Measurements from ENCODE around the gene PRKAR2A. TPM values are rescaled to one million over a fixed set of nuclear protein-coding genes. Genes with fewer than 3 reads are reported as not detected.

Gene PRKAR2A
- total and polyA plus RNA-seq, 4 donors: 12.1 to 28.5 (median 13.9) TPM

- peaks cover 0 to 6% (median 5%) of the 10 kb centered on the region in 4 donors for H3K4me1 ChIP-seq (ENCODE audit: control insufficient read depth in 4 of 4, insufficient read depth in 4 of 4, low read length in 3 of 4)
- no peak for TF ChIP-seq HNF4G (IDR thresholded peaks at IDR 0.05)
- TF ChIP-seq, protein P1, sequence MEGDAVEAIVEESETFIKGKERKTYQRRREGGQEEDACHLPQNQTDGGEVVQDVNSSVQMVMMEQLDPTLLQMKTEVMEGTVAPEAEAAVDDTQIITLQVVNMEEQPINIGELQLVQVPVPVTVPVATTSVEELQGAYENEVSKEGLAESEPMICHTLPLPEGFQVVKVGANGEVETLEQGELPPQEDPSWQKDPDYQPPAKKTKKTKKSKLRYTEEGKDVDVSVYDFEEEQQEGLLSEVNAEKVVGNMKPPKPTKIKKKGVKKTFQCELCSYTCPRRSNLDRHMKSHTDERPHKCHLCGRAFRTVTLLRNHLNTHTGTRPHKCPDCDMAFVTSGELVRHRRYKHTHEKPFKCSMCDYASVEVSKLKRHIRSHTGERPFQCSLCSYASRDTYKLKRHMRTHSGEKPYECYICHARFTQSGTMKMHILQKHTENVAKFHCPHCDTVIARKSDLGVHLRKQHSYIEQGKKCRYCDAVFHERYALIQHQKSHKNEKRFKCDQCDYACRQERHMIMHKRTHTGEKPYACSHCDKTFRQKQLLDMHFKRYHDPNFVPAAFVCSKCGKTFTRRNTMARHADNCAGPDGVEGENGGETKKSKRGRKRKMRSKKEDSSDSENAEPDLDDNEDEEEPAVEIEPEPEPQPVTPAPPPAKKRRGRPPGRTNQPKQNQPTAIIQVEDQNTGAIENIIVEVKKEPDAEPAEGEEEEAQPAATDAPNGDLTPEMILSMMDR (IDR thresholded peaks at IDR 0.05; ENCODE audit: low read depth, low read length, missing input control): no peak
- TF ChIP-seq MAX (IDR thresholded peaks at IDR 0.05): no peak
- TF ChIP-seq, protein P2, sequence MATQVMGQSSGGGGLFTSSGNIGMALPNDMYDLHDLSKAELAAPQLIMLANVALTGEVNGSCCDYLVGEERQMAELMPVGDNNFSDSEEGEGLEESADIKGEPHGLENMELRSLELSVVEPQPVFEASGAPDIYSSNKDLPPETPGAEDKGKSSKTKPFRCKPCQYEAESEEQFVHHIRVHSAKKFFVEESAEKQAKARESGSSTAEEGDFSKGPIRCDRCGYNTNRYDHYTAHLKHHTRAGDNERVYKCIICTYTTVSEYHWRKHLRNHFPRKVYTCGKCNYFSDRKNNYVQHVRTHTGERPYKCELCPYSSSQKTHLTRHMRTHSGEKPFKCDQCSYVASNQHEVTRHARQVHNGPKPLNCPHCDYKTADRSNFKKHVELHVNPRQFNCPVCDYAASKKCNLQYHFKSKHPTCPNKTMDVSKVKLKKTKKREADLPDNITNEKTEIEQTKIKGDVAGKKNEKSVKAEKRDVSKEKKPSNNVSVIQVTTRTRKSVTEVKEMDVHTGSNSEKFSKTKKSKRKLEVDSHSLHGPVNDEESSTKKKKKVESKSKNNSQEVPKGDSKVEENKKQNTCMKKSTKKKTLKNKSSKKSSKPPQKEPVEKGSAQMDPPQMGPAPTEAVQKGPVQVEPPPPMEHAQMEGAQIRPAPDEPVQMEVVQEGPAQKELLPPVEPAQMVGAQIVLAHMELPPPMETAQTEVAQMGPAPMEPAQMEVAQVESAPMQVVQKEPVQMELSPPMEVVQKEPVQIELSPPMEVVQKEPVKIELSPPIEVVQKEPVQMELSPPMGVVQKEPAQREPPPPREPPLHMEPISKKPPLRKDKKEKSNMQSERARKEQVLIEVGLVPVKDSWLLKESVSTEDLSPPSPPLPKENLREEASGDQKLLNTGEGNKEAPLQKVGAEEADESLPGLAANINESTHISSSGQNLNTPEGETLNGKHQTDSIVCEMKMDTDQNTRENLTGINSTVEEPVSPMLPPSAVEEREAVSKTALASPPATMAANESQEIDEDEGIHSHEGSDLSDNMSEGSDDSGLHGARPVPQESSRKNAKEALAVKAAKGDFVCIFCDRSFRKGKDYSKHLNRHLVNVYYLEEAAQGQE (IDR thresholded peaks at IDR 0.05): no peak
- no peak for TF ChIP-seq HNF4A (conservative IDR thresholded peaks at IDR 0.05)
- TF ChIP-seq JUND (IDR thresholded peaks at IDR 0.05): no peak
- TF ChIP-seq FOXA1 (IDR thresholded peaks at IDR 0.05): no peak
- TF ChIP-seq RXRA (IDR thresholded peaks at IDR 0.05): no peak
- no peak for TF ChIP-seq NR2F2 (IDR thresholded peaks at IDR 0.05)
- no peak for TF ChIP-seq GABPA (IDR thresholded peaks at IDR 0.05 in 1 of 2, conservative IDR thresholded peaks at IDR 0.05 in 1 of 2)
- no peak for TF ChIP-seq EGR1 (IDR thresholded peaks at IDR 0.05; ENCODE audit: low read depth in 2 of 2)
- H3K27ac ChIP-seq (ENCODE audit: low read depth in 1 of 2, low read length in 2 of 2): no peak overlapping the region
- H3K27me3 ChIP-seq (ENCODE audit: control insufficient read depth in 4 of 4, insufficient read depth in 4 of 4, low read length in 3 of 4): no peaks in the 10 kb centered on the region
- peaks cover 3 to 16% (median 9%) of the 10 kb centered on the region in 4 donors for H3K36me3 ChIP-seq (ENCODE audit: control insufficient read depth in 4 of 4, insufficient read depth in 3 of 4, low read depth in 1 of 4, low read length in 3 of 4)
- 92% methylated on average over 5 of the region's 5 CpGs for WGBS
- H3K4me3 ChIP-seq (ENCODE audit: low read depth in 1 of 3, low read length in 3 of 3): no peak overlapping the region
- no peaks in the 10 kb centered on the region for H3K9me3 ChIP-seq (ENCODE audit: control insufficient read depth in 4 of 4, low read length in 3 of 4)
- no peak overlapping the region for H3K9ac ChIP-seq (ENCODE audit: low read depth in 1 of 2, low read length in 2 of 2)
- DNase-seq (ENCODE audit: low spot score): no peak
These were observed 4.5 kb upstream of the PRKAR2A start for GRCh38 chr3:48852151-48852550.

DNA sequence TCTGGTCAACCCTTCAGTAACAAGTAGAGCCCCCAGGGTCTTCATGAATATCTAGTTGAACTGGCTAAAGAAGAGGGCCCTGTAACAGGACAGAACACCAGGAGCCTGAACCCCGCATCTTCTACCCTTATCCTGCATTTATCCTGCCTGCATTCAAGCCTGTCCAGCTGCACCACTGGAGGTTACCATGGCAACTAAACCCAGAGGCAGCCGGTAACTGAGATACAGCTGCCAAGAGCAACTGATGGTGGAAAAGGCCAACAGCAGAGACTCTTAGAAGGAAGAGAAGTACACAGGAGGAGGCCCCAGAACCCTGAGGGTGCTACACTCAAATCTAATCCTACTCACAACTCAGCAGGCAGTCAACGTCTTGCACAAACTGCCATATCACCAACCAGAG, 3.7 kb upstream of the PRKAR2A start:
- WGBS: 78% methylated on average over 3 of the region's 3 CpGs
- H3K9me3 ChIP-seq (ENCODE audit: control insufficient read depth in 4 of 4, low read length in 3 of 4): no peaks in the 10 kb centered on the region
- peaks cover 1 to 10% (median 7%) of the 10 kb centered on the region in 4 donors for H3K4me1 ChIP-seq (ENCODE audit: control insufficient read depth in 4 of 4, insufficient read depth in 4 of 4, low read length in 3 of 4)
- H3K27me3 ChIP-seq (ENCODE audit: control insufficient read depth in 4 of 4, insufficient read depth in 4 of 4, low read length in 3 of 4): no peaks in the 10 kb centered on the region
- no peak overlapping the region for H3K27ac ChIP-seq (ENCODE audit: low read depth in 1 of 2, low read length in 2 of 2)
- H3K4me3 ChIP-seq (ENCODE audit: low read depth in 1 of 3, low read length in 3 of 3): no peak overlapping the region
- TF ChIP-seq SP1 (IDR thresholded peaks at IDR 0.05): no peak
- TF ChIP-seq, protein P1 (IDR thresholded peaks at IDR 0.05; ENCODE audit: low read depth, low read length, missing input control): no peak
- no peak for TF ChIP-seq RAD21 (IDR thresholded peaks at IDR 0.05)
- no peak for TF ChIP-seq YY1 (IDR thresholded peaks at IDR 0.05)
- TF ChIP-seq HNF4G (IDR thresholded peaks at IDR 0.05): no peak
- TF ChIP-seq TAF1 (conservative IDR thresholded peaks at IDR 0.05): no peak
- no peak for TF ChIP-seq GABPA (IDR thresholded peaks at IDR 0.05 in 1 of 2, conservative IDR thresholded peaks at IDR 0.05 in 1 of 2)
- TF ChIP-seq FOXA1 (IDR thresholded peaks at IDR 0.05): no peak
- no peak for TF ChIP-seq ZBTB33 (IDR thresholded peaks at IDR 0.05)
- TF ChIP-seq, protein P3, sequence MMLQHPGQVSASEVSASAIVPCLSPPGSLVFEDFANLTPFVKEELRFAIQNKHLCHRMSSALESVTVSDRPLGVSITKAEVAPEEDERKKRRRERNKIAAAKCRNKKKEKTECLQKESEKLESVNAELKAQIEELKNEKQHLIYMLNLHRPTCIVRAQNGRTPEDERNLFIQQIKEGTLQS (IDR thresholded peaks at IDR 0.05): no peak
- TF ChIP-seq JUND (IDR thresholded peaks at IDR 0.05): no peak
- no peak for TF ChIP-seq EGR1 (IDR thresholded peaks at IDR 0.05; ENCODE audit: low read depth in 2 of 2)
- H3K36me3 ChIP-seq (ENCODE audit: control insufficient read depth in 4 of 4, insufficient read depth in 3 of 4, low read depth in 1 of 4, low read length in 3 of 4): peaks cover 0 to 11% (median 2%) of the 10 kb centered on the region in 4 donors
- no peak for DNase-seq (ENCODE audit: low spot score)
- no peak overlapping the region for H3K9ac ChIP-seq (ENCODE audit: low read depth in 1 of 2, low read length in 2 of 2)

All from liver (tissue), 9 donors.